GM18517 (cell line): ENCODE results near the gene MRPL41.
A peak's percentile ranks its signal among the peaks of the same experiment; 100 is the strongest.
"Not testable (repeated sequence)": the region's sequence is repeated elsewhere in the genome, so short reads cannot be mapped to it uniquely, and the experiment has no call there.

ENCODE experiments used
- ATAC-seq: cut with Tn5 transposase; IDR thresholded peaks from one replicate; pipeline ENCODE4 v1.9.1; 2021; ENCODE audit warnings: mild to moderate bottlenecking, moderate library complexity; ENCODE audit not compliant: unreplicated experiment

The MRPL41 gene

GRCh38 chr9:137551264-137552021 lies at the start of gene MRPL41:
Gene MRPL41, plus strand, starts transcription at chr9:137551879. Its CDS starts 203 bp downstream, at chr9:137552082.
- peak; percentile 55 for ATAC-seq

- no peak for ATAC-seq
Measured at GRCh38 chr9:137502008-137502911, 49.4 kb upstream of the MRPL41 start.

GRCh38 chr9:137504432-137504777 lies 47.3 kb upstream of the MRPL41 start:
- ATAC-seq = no peak

GRCh38 chr9:137505421-137506140 lies 46.1 kb upstream of the MRPL41 start:
- ATAC-seq = no peak

GRCh38 chr9:137506274-137506673 lies 45.4 kb upstream of the MRPL41 start:
- no peak for ATAC-seq

- no peak for ATAC-seq
Measured at GRCh38 chr9:137506702-137507171, 44.9 kb upstream of the MRPL41 start.

- no peak for ATAC-seq
Measured at GRCh38 chr9:137509198-137509597, 42.5 kb upstream of the MRPL41 start.

GRCh38 chr9:137511126-137511525 lies 40.6 kb upstream of the MRPL41 start:
- not testable (repeated sequence) for ATAC-seq

- no peak for ATAC-seq
Measured at GRCh38 chr9:137511758-137512463, 39.8 kb upstream of the MRPL41 start.

- ATAC-seq = not testable (repeated sequence)
Measured at GRCh38 chr9:137513136-137513535, 38.5 kb upstream of the MRPL41 start.

GRCh38 chr9:137513801-137514570 lies 37.7 kb upstream of the MRPL41 start:
- not testable (repeated sequence) for ATAC-seq

GRCh38 chr9:137514691-137515337 lies 36.9 kb upstream of the MRPL41 start:
- ATAC-seq = no peak

GRCh38 chr9:137515338-137515724 lies 36.3 kb upstream of the MRPL41 start:
- no peak for ATAC-seq

- no peak for ATAC-seq
Measured at GRCh38 chr9:137516144-137516917, 35.3 kb upstream of the MRPL41 start.

GRCh38 chr9:137518661-137519459 lies 32.8 kb upstream of the MRPL41 start:
- not testable (repeated sequence) for ATAC-seq

GRCh38 chr9:137519553-137519952 lies 32.1 kb upstream of the MRPL41 start:
- ATAC-seq = no peak

- ATAC-seq = no peak
Measured at GRCh38 chr9:137520614-137521404, 30.9 kb upstream of the MRPL41 start.
